T-helper 2 cell treated with Interferon-gamma antibody and Interleukin-4, amounts not matched to agents 5 μg/mL and 100 μg/mL, for 36 hours (primary cell): ENCODE measurements around the gene BORCS6.

Source experiments
- DNase-seq: peaks from one replicate; pipeline ENCODE4 v3.0.0; 2021; ENCODE audit warnings: low spot score
- H3K27ac Mint-ChIP-seq: one replicate; pipeline ENCODE4 v1.8.0; 2021; ENCODE audit warnings: mild to moderate bottlenecking, mixed read lengths
- H3K27me3 Mint-ChIP-seq: one replicate; pipeline ENCODE4 v1.8.0; 2021; ENCODE audit warnings: low read depth, mixed read lengths
- H3K36me3 Mint-ChIP-seq: one replicate; pipeline ENCODE4 v1.8.0; 2021; ENCODE audit warnings: low read depth, mixed read lengths
- H3K4me1 Mint-ChIP-seq: one replicate; pipeline ENCODE4 v1.8.0; 2021; ENCODE audit warnings: low read depth, mixed read lengths
- H3K4me3 Mint-ChIP-seq: one replicate; pipeline ENCODE4 v1.8.0; 2022; ENCODE audit warnings: mild to moderate bottlenecking, moderate library complexity, mixed read lengths
- H3K9me3 Mint-ChIP-seq: one replicate; pipeline ENCODE4 v1.8.0; 2021; ENCODE audit warnings: mixed read lengths

BORCS6 gene

GRCh38 chr17:8159459-8160223 lies 30.3 kb downstream of the BORCS6 start:
- Mint-ChIP-seq H3K27ac (peak overlapping the region; percentile 91), H3K27me3 (no peaks in the 10 kb centered on the region), H3K4me3 (peak overlapping the region; percentile 77), H3K9me3 (no peaks in the 10 kb centered on the region), H3K4me1 (peaks cover 51% of the 10 kb centered on the region), H3K36me3 (peaks cover 31% of the 10 kb centered on the region)
- DNase-seq, result no peak

- Mint-ChIP-seq H3K4me3 (peak overlapping the region; percentile 25), H3K4me1 (peaks cover 50% of the 10 kb centered on the region), H3K27me3 (no peaks in the 10 kb centered on the region), H3K9me3 (no peaks in the 10 kb centered on the region), H3K36me3 (peaks cover 31% of the 10 kb centered on the region), H3K27ac (peak overlapping the region; percentile 89)
- no peak for DNase-seq
Measured at GRCh38 chr17:8159032-8159400, 31.0 kb downstream of the BORCS6 start.

GRCh38 chr17:8158267-8159031 lies 31.5 kb downstream of the BORCS6 start:
- H3K4me1 Mint-ChIP-seq, result peaks cover 49% of the 10 kb centered on the region

GRCh38 chr17:8156246-8156992 lies 33.6 kb downstream of the BORCS6 start:
- H3K4me1 Mint-ChIP-seq, result peaks cover 59% of the 10 kb centered on the region
- peaks cover 27% of the 10 kb centered on the region for H3K36me3 Mint-ChIP-seq
- no peaks in the 10 kb centered on the region for H3K27me3 Mint-ChIP-seq

More at GRCh38 chr17:8158267-8159031, 31.5 kb downstream of the BORCS6 start:
- H3K27me3 Mint-ChIP-seq, result no peaks in the 10 kb centered on the region
- H3K4me3 Mint-ChIP-seq, result peak overlapping the region; percentile 25
- peak overlapping the region; percentile 89 for H3K27ac Mint-ChIP-seq
- peak; percentile 84 for DNase-seq
- peaks cover 31% of the 10 kb centered on the region for H3K36me3 Mint-ChIP-seq
- no peaks in the 10 kb centered on the region for H3K9me3 Mint-ChIP-seq

GRCh38 chr17:8155996-8156245 lies 34.1 kb downstream of the BORCS6 start:
- peaks cover 55% of the 10 kb centered on the region for H3K4me1 Mint-ChIP-seq
- DNase-seq, result no peak

More at GRCh38 chr17:8156246-8156992, 33.6 kb downstream of the BORCS6 start:
- no peaks in the 10 kb centered on the region for H3K9me3 Mint-ChIP-seq
- no peak overlapping the region for H3K27ac Mint-ChIP-seq
- DNase-seq, result peak; percentile 100
- no peak overlapping the region for H3K4me3 Mint-ChIP-seq

GRCh38 chr17:8155231-8155995 lies 34.6 kb downstream of the BORCS6 start:
- Mint-ChIP-seq H3K27ac (no peak overlapping the region), H3K4me1 (peaks cover 50% of the 10 kb centered on the region), H3K9me3 (no peaks in the 10 kb centered on the region), H3K27me3 (no peaks in the 10 kb centered on the region), H3K36me3 (peaks cover 18% of the 10 kb centered on the region), H3K4me3 (no peak overlapping the region)
- no peak for DNase-seq

More at GRCh38 chr17:8155996-8156245, 34.1 kb downstream of the BORCS6 start:
- no peaks in the 10 kb centered on the region for H3K27me3 Mint-ChIP-seq
- H3K36me3 Mint-ChIP-seq, result peaks cover 22% of the 10 kb centered on the region
- no peak overlapping the region for H3K27ac Mint-ChIP-seq
- no peaks in the 10 kb centered on the region for H3K9me3 Mint-ChIP-seq
- no peak overlapping the region for H3K4me3 Mint-ChIP-seq

- no peak overlapping the region for H3K27ac Mint-ChIP-seq
- no peaks in the 10 kb centered on the region for H3K27me3 Mint-ChIP-seq
- peaks cover 44% of the 10 kb centered on the region for H3K4me1 Mint-ChIP-seq
- no peaks in the 10 kb centered on the region for H3K9me3 Mint-ChIP-seq
- H3K36me3 Mint-ChIP-seq, result peaks cover 16% of the 10 kb centered on the region
- H3K4me3 Mint-ChIP-seq, result no peak overlapping the region
- no peak for DNase-seq
Measured at GRCh38 chr17:8154608-8155155, 35.3 kb downstream of the BORCS6 start.

- Mint-ChIP-seq H3K27me3 (no peaks in the 10 kb centered on the region), H3K4me3 (no peak overlapping the region), H3K27ac (no peak overlapping the region), H3K4me1 (peaks cover 43% of the 10 kb centered on the region), H3K36me3 (peaks cover 15% of the 10 kb centered on the region), H3K9me3 (no peaks in the 10 kb centered on the region)
- DNase-seq, result peak; percentile 87
Measured at GRCh38 chr17:8153957-8154607, 35.9 kb downstream of the BORCS6 start.

- H3K36me3 Mint-ChIP-seq, result peaks cover 10% of the 10 kb centered on the region
- H3K4me3 Mint-ChIP-seq, result peak overlapping the region; percentile 95
- H3K9me3 Mint-ChIP-seq, result no peaks in the 10 kb centered on the region
Measured at GRCh38 chr17:8153525-8153956, 36.4 kb downstream of the BORCS6 start.

GRCh38 chr17:8153031-8153451 lies 36.9 kb downstream of the BORCS6 start:
- H3K27ac Mint-ChIP-seq, result no peak overlapping the region
- H3K4me1 Mint-ChIP-seq, result peaks cover 35% of the 10 kb centered on the region
- peaks cover 9% of the 10 kb centered on the region for H3K36me3 Mint-ChIP-seq
- no peaks in the 10 kb centered on the region for H3K9me3 Mint-ChIP-seq
- peak overlapping the region; percentile 95 for H3K4me3 Mint-ChIP-seq
- DNase-seq, result no peak
- H3K27me3 Mint-ChIP-seq, result no peaks in the 10 kb centered on the region

More at GRCh38 chr17:8153525-8153956, 36.4 kb downstream of the BORCS6 start:
- no peak overlapping the region for H3K27ac Mint-ChIP-seq
- no peaks in the 10 kb centered on the region for H3K27me3 Mint-ChIP-seq
- peaks cover 39% of the 10 kb centered on the region for H3K4me1 Mint-ChIP-seq
- DNase-seq, result peak; percentile 72

- Mint-ChIP-seq H3K4me3 (peak within 1 kb of the TSS; percentile 95), H3K27ac (peak within 1 kb of the TSS; percentile 92), H3K27me3 (no peaks in the 10 kb centered on the region), H3K9me3 (no peaks in the 10 kb centered on the region), H3K36me3 (peaks cover 13% of the 10 kb centered on the region), H3K4me1 (peaks cover 35% of the 10 kb centered on the region)
- DNase-seq, result peak; percentile 93
Measured at GRCh38 chr17:8152112-8152775, 37.7 kb downstream of the BORCS6 start, which contains the start of gene PER1. PER1 (minus strand) TSS chr17:8152404; CDS start chr17:8150706, 1,698 bp downstream.

- Mint-ChIP-seq H3K4me1 (peaks cover 35% of the 10 kb centered on the region), H3K27me3 (no peaks in the 10 kb centered on the region), H3K4me3 (peak overlapping the region; percentile 95), H3K36me3 (peaks cover 17% of the 10 kb centered on the region), H3K27ac (peak overlapping the region; percentile 92), H3K9me3 (no peaks in the 10 kb centered on the region)
- DNase-seq, result peak; percentile 28
Measured at GRCh38 chr17:8151641-8152111, 38.3 kb downstream of the BORCS6 start.
